A549 (cell line): ENCODE data around the gene KCNG2. TPM values are rescaled to one million over a fixed set of nuclear protein-coding genes. Genes with fewer than 3 reads are reported as not detected.

Source experiments
- ATAC-seq, 2 experiments: fragments of 200-7000 bp in 1 of 2; fragments of >200 bp in 1 of 2; cut with Nextera tagmentation in 1 of 2; cut with Tn5 transposase in 1 of 2; 3 replicates each; pipeline versions ENCODE4 v1.8.0 to v1.9.1; 2018 to 2020; ENCODE audit warnings: mild to moderate bottlenecking in 1 of 2, moderate library complexity in 1 of 2
- CTCF ChIA-PET: fragments of 300-600 bp; sonication (Branson Sonifier 250); formaldehyde crosslinking; extraction: SDS; loops from one replicate; lab custom pipeline; 2021; ENCODE audit warnings: antibody characterized with exemption, inconsistent platforms; lab: Yijun Ruan, JAX
- POLR2A ChIA-PET: fragments of 350-600 bp; formaldehyde crosslinking; extraction: SDS; loops from one replicate; lab custom pipeline; 2021; ENCODE audit warnings: antibody characterized with exemption, inconsistent platforms; lab: Yijun Ruan, JAX
- DNase-seq, 2 experiments: peaks; one replicate each; pipeline versions ENCODE4 v3.0.0 to v3.0.0-alpha.2; 2011 to 2016; ENCODE audit warnings: low read depth in 1 of 2, low spot score in 1 of 2
- FAIRE-seq: peaks from 2 replicates; lab custom pipeline; 2011; peaks lifted over from hg19 to GRCh38; lab: Jason Lieb, UNC
- H3K27ac ChIP-seq, 2 experiments: fragments of >200 bp; sonication (Bioruptor Twin); formaldehyde crosslinking; 3 replicates each; pipeline ENCODE4 v1.5.1; 2016 to 2017
- H3K4me1 ChIP-seq: fragments of >200 bp; sonication (Bioruptor Twin); formaldehyde crosslinking; 3 replicates; pipeline ENCODE4 v1.6.1; 2016
- H3K4me2 ChIP-seq: fragments of >200 bp; sonication (Bioruptor Twin); formaldehyde crosslinking; 3 replicates; pipeline ENCODE4 v1.6.1; 2016
- H3K4me3 ChIP-seq: fragments of >200 bp; sonication (Bioruptor Twin); formaldehyde crosslinking; 3 replicates; pipeline ENCODE4 v1.5.1; 2016
- H3K9me3 ChIP-seq: fragments of >200 bp; sonication (Bioruptor Twin); formaldehyde crosslinking; 3 replicates; pipeline ENCODE4 v1.6.1; 2016
- CEBPB ChIP-seq, 2 experiments: fragments of >200 bp in 1 of 2; sonication (Bioruptor Twin) in 1 of 2; formaldehyde crosslinking in 1 of 2; IDR thresholded peaks; 2 replicates each; pipeline ENCODE4 v1.6.1; 2012 to 2016
- CHD4 ChIP-seq: fragments of 200-600 bp; sonication (generic); IDR thresholded peaks from 2 replicates; pipeline ENCODE4 v1.6.1; 2016; ENCODE audit warnings: antibody characterized with exemption, mild to moderate bottlenecking, borderline replicate concordance
- EHMT2 ChIP-seq: fragments of 200-600 bp; sonication (generic); IDR thresholded peaks from 2 replicates; pipeline ENCODE4 v1.6.1; 2016; ENCODE audit warnings: antibody characterized with exemption, low read depth, mild to moderate bottlenecking, moderate library complexity
- FOXS1 ChIP-seq: fragments of 250-450 bp; sonication (Bioruptor Pico); IDR thresholded peaks from 2 replicates; pipeline ENCODE4 v1.5.0; 2020; ENCODE audit warnings: mild to moderate bottlenecking, moderate library complexity
- GATA3 ChIP-seq: IDR thresholded peaks from 2 replicates; pipeline ENCODE4 v1.6.1; 2012; ENCODE audit warnings: borderline replicate concordance
- HOXA7 ChIP-seq: fragments of 250-450 bp; sonication (Bioruptor Pico); IDR thresholded peaks from 2 replicates; pipeline ENCODE4 v1.5.0; 2020; ENCODE audit warnings: mild to moderate bottlenecking, moderate library complexity
- KDM5A ChIP-seq: fragments of 200-600 bp; sonication (generic); IDR thresholded peaks from 2 replicates; pipeline ENCODE4 v1.6.1; 2016; ENCODE audit warnings: antibody characterized with exemption, mild to moderate bottlenecking
- NFE2L2 ChIP-seq: fragments of 150-350 bp; conservative IDR thresholded peaks from 2 replicates; pipeline ENCODE4 v1.6.1; 2014; ENCODE audit warnings: low read length
- RCOR1 ChIP-seq: fragments of 150-350 bp; IDR thresholded peaks from 2 replicates; pipeline ENCODE4 v1.6.1; 2014; ENCODE audit warnings: antibody characterized with exemption, low read length, low read depth
- SREBF2 ChIP-seq: fragments of 450-650 bp; IDR thresholded peaks from 2 replicates; pipeline ENCODE4 v1.6.1; 2014; ENCODE audit warnings: mild to moderate bottlenecking, moderate library complexity
- WGBS: methylation state at CpG from one replicate; pipeline ENCODE4 v1.1.6; 2017; ENCODE audit errors: missing lambda C conversion rate; 5-methylcytosine and 5-hydroxymethylcytosine counted together
- polyA plus RNA-seq, 4 experiments: library from polyadenylated mRNA; depleted of rRNA in 3 of 4; stranded (reverse); fragments of >200 nt; fragmentation: RNase III in 1 of 4; extraction: RNeasy Plus Mini Kit Qiagen cat#74134 plus additional on column Dnase treatment in 1 of 4; gene quantifications; 2 replicates in 3 of 4; 3 replicates in 1 of 4; pipeline ENCODE4 v1.2.3, GENCODE V29; 2011 to 2017
- TF ChIP-seq, protein P1 (sequence below): IDR thresholded peaks from 2 replicates; pipeline ENCODE4 v1.6.1; 2012
- TF ChIP-seq, protein P2 (sequence below): IDR thresholded peaks from 2 replicates; pipeline ENCODE4 v1.6.1; 2012; ENCODE audit warnings: low read depth, borderline replicate concordance
- TF ChIP-seq, protein P3 (sequence below): fragments of 200-600 bp; sonication (generic); IDR thresholded peaks from 2 replicates; pipeline ENCODE4 v1.6.1; 2016; ENCODE audit warnings: antibody characterized with exemption, mild to moderate bottlenecking, moderate library complexity
- TF ChIP-seq, protein P4 (sequence below): fragments of >200 bp; sonication (Bioruptor Twin); formaldehyde crosslinking; IDR thresholded peaks from 2 replicates; pipeline ENCODE4 v1.6.1; 2016

The KCNG2 gene
- polyA plus RNA-seq, 2 of the 4 experiments (the other 2 are of a cell fraction) = not detected

DNA sequence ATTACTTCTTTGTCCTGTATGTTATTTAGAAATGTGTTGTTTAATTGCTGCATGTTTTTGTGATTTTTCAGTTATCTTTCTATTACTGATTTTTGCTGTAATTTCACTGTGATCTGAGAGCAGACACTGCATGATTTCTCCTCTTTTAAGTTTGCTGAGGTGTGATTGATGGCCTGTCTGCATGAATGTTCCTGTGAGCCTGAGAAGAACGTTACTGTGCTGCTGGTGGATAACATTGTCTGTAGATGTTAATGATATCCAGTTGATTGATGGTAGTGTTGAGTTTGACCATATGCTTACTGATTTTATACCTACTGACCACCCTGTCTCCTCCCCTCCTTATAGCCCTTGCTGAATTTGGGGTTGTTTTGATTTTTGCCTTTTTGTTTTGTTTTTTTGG is 37.4 kb upstream of the KCNG2 start (continued):
- TF ChIP-seq FOXS1 (CRISPR knock-in tag) (no peak), NFE2L2 (no peak)

DNA sequence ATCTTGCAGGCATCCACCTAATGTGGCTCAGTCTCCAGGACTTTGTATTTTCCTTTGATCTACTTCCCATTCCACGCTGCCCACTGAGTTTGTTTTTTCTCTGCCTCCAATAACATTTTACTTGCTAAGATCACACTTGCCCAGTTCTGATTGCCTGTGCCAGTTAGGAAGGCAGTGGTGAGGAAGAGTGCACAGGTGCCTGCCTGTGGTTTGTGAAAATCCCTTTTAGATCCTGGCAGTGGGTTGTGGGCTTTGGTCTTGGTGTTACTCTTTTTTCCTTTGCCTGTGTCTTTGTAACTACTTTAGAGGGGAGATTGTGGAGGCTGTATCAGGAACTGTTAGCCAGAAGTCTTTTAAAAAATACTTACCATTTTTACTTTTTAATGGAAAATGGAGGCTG is 36.9 kb upstream of the KCNG2 start:
- FAIRE-seq = no peak
- POLR2A ChIA-PET = no interaction called here
- no peak overlapping the region for H3K4me2 ChIP-seq
- no peak for ATAC-seq
- WGBS = 74% methylated on average over 1 of the region's 1 CpG
- no peak overlapping the region for H3K27ac ChIP-seq
- H3K4me3 ChIP-seq = no peak overlapping the region
- CTCF ChIA-PET = no interaction called here
- no peaks in the 10 kb centered on the region for H3K9me3 ChIP-seq
- TF ChIP-seq NFE2L2 (no peak), GATA3 (no peak), EHMT2 (no peak), CHD4 (no peak), KDM5A (no peak), SREBF2 (no peak), CEBPB (IDR thresholded peaks at IDR 0.05) (no peak)
- TF ChIP-seq, protein P1, sequence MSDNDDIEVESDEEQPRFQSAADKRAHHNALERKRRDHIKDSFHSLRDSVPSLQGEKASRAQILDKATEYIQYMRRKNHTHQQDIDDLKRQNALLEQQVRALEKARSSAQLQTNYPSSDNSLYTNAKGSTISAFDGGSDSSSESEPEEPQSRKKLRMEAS = no peak
- TF ChIP-seq, protein P2, sequence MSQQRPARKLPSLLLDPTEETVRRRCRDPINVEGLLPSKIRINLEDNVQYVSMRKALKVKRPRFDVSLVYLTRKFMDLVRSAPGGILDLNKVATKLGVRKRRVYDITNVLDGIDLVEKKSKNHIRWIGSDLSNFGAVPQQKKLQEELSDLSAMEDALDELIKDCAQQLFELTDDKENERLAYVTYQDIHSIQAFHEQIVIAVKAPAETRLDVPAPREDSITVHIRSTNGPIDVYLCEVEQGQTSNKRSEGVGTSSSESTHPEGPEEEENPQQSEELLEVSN = no peak
- DNase-seq = no peak
- H3K4me1 ChIP-seq = no peaks in the 10 kb centered on the region

DNA sequence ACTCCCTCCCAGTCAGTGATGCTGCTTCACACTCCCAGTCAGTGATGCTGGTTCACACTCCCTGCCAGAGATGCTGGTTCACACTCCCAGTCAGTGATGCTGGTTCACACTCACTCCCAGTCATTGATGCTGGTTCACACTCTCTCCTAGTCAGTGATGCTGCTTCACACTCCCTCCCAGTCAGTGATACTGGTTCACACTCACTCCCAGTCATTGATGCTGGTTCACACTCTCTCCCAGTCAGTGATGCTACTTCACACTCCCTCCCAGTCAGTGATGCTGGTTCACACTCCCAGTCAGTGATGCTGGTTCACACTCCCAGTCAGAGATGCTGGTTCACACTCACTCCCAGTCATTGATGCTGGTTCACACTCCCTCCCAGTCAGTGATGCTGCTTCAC is 34.3 kb upstream of the KCNG2 start:
- no peak for FAIRE-seq
- CTCF ChIA-PET = no interaction called here

DNA sequence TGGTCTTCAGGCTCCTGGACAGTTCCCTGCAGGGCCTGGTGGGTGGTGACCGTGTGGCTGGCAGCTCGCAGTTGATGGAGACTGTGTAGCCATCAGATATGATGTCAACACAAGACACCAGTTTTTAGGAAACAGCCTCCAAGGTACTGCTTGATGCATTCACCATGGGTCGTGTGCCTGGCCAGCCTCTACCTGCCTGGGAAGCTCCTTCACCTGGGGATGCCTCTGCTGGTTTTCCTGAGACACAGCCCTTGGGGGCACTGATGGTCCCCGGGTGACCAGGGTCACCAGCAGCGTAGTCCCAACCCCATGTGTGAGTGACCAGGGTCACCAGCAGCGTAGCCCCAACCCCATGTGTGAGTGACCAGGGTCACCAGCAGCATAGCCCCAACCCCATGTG is 33.6 kb upstream of the KCNG2 start:
- no peak overlapping the region for H3K4me2 ChIP-seq
- H3K4me1 ChIP-seq = no peaks in the 10 kb centered on the region
- no CpG with 5 or more reads among the region's 6 CpGs for WGBS
- no peak overlapping the region for H3K4me3 ChIP-seq
- TF ChIP-seq, protein P3, sequence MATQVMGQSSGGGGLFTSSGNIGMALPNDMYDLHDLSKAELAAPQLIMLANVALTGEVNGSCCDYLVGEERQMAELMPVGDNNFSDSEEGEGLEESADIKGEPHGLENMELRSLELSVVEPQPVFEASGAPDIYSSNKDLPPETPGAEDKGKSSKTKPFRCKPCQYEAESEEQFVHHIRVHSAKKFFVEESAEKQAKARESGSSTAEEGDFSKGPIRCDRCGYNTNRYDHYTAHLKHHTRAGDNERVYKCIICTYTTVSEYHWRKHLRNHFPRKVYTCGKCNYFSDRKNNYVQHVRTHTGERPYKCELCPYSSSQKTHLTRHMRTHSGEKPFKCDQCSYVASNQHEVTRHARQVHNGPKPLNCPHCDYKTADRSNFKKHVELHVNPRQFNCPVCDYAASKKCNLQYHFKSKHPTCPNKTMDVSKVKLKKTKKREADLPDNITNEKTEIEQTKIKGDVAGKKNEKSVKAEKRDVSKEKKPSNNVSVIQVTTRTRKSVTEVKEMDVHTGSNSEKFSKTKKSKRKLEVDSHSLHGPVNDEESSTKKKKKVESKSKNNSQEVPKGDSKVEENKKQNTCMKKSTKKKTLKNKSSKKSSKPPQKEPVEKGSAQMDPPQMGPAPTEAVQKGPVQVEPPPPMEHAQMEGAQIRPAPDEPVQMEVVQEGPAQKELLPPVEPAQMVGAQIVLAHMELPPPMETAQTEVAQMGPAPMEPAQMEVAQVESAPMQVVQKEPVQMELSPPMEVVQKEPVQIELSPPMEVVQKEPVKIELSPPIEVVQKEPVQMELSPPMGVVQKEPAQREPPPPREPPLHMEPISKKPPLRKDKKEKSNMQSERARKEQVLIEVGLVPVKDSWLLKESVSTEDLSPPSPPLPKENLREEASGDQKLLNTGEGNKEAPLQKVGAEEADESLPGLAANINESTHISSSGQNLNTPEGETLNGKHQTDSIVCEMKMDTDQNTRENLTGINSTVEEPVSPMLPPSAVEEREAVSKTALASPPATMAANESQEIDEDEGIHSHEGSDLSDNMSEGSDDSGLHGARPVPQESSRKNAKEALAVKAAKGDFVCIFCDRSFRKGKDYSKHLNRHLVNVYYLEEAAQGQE = no peak
- TF ChIP-seq, all 56 proteins: peak for 0
- DNase-seq = no peak
- POLR2A ChIA-PET = no interaction called here
- no peak for FAIRE-seq
- peaks cover 8% of the 10 kb centered on the region; the same call in 1 of the 3 replicates for H3K9me3 ChIP-seq
- ATAC-seq = no peak
- CTCF ChIA-PET = no interaction called here
- no peak overlapping the region for H3K27ac ChIP-seq

More for the DNA sequence above, 34.3 kb upstream of the KCNG2 start:
- H3K4me2 ChIP-seq = no peak overlapping the region
- DNase-seq (no peak), ATAC-seq (no peak)
- POLR2A ChIA-PET = no interaction called here
- no peak overlapping the region for H3K4me3 ChIP-seq
- H3K4me1 ChIP-seq = no peaks in the 10 kb centered on the region
- TF ChIP-seq, protein P4, sequence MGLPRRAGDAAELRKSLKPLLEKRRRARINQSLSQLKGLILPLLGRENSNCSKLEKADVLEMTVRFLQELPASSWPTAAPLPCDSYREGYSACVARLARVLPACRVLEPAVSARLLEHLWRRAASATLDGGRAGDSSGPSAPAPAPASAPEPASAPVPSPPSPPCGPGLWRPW = no peak
- no peak for TF ChIP-seq HOXA7 (CRISPR knock-in tag)
- no peak for TF ChIP-seq RCOR1
- no peak overlapping the region for H3K27ac ChIP-seq
- H3K9me3 ChIP-seq = peaks cover 8% of the 10 kb centered on the region; the same call in 1 of the 3 replicates
